Mucosa of descending colon (tissue), 3 donors: ENCODE results near the gene PSMB1. TPM values are rescaled to one million over a fixed set of nuclear protein-coding genes. Genes with fewer than 3 reads are reported as not detected.

ENCODE experiments used
- ATAC-seq: fragments of 200-7000 bp; cut with Tn5 transposase; one replicate; pipeline ENCODE4 v1.9.1; 2020; ENCODE audit warnings: mild to moderate bottlenecking, moderate library complexity
- DNase-seq, 3 donors: peaks; one replicate each; pipeline ENCODE4 v3.0.0-alpha.2; 2020
- H3K36me3 ChIP-seq: fragments of 200-600 bp; one replicate; pipeline ENCODE4 v1.8.0; 2021; ENCODE audit warnings: low read depth, mild to moderate bottlenecking
- H3K4me1 ChIP-seq: fragments of 200-600 bp; one replicate; pipeline ENCODE4 v1.8.0; 2021; ENCODE audit warnings: low read depth, mild to moderate bottlenecking
- H3K4me3 ChIP-seq: fragments of 200-600 bp; one replicate; pipeline ENCODE4 v1.8.0; 2021; ENCODE audit warnings: mild to moderate bottlenecking
- H3K9me3 ChIP-seq: fragments of 200-600 bp; one replicate; pipeline ENCODE4 v1.8.0; 2021; ENCODE audit warnings: mild to moderate bottlenecking
- CTCF ChIP-seq: fragments of 200-600 bp; IDR thresholded peaks from one replicate; pipeline ENCODE4 v1.8.0; 2022; ENCODE audit warnings: antibody characterized with exemption, mild to moderate bottlenecking
- intact Hi-C, 2 donors: fragments of 100-400 bp; cut with DNase I in 1 of 2; cut with micrococcal nuclease in 1 of 2; formaldehyde crosslinking; loops; one replicate each; pipeline versions ENCODE4 v1.11.0 to v1.11.1; 2022; cut with DNase I, micrococcal nuclease
- total RNA-seq, 3 donors: library from RNA; stranded (reverse); fragmentation: NEBNext Ultra II Directional in 2 of 3; extraction: Animal tissue kit (Norgen Biotek cat#: 25700) in 2 of 3; gene quantifications; one replicate each; pipeline versions ENCODE4 v1.2.1 to v1.2.4, GENCODE V29; 2021 to 2023
- donor health status: DM: no; HTN: no; CAD: no; lungs with moderate emphysema.
- donor health status: DM: no; HTN: no; CAD: no.
- donor health status: DM: no; HTN: yes; CAD: no.

PSMB1 gene
- total RNA-seq, 3 donors from 2014 or later = 107 to 150 (median 124) TPM

GRCh38 chr6:170553534-170554012 is 466 bp upstream of the PSMB1 start:
- H3K4me3 ChIP-seq = peak overlapping the region; percentile 87
- DNase-seq = no peak
- no peaks in the 10 kb centered on the region for H3K9me3 ChIP-seq
- H3K4me1 ChIP-seq = peaks cover 30% of the 10 kb centered on the region
- ATAC-seq = peak; percentile 54
- TF ChIP-seq CTCF = no peak
- intact Hi-C loops = no loop called here
- no peaks in the 10 kb centered on the region for H3K36me3 ChIP-seq

GRCh38 chr6:170545405-170545804 is 7.7 kb downstream of the PSMB1 start:
- H3K9me3 ChIP-seq = no peaks in the 10 kb centered on the region
- intact Hi-C loops = no loop called here
- no peak for TF ChIP-seq CTCF
- H3K4me1 ChIP-seq = no peaks in the 10 kb centered on the region
- DNase-seq (no peak), ATAC-seq (no peak)
- H3K36me3 ChIP-seq = peaks cover 10% of the 10 kb centered on the region
- no peak overlapping the region for H3K4me3 ChIP-seq

GRCh38 chr6:170542031-170542719 is 10.9 kb downstream of the PSMB1 start:
- no peak for ATAC-seq
- intact Hi-C loops = no loop called here
- Histone ChIP-seq H3K4me3 (no peak overlapping the region), H3K4me1 (no peaks in the 10 kb centered on the region), H3K36me3 (peaks cover 10% of the 10 kb centered on the region), H3K9me3 (no peaks in the 10 kb centered on the region)
- DNase-seq = no peak
- TF ChIP-seq CTCF = no peak

- DNase-seq = no peak
- no peak for ATAC-seq
- peaks cover 4% of the 10 kb centered on the region for H3K36me3 ChIP-seq
Measured at GRCh38 chr6:170537329-170537728, 15.8 kb downstream of the PSMB1 start.

GRCh38 chr6:170536671-170537070 is 16.4 kb downstream of the PSMB1 start:
- no peak for ATAC-seq
- no peak for DNase-seq
- Histone ChIP-seq H3K9me3 (no peaks in the 10 kb centered on the region), H3K36me3 (peaks cover 4% of the 10 kb centered on the region), H3K4me1 (no peaks in the 10 kb centered on the region), H3K4me3 (no peak overlapping the region)
- intact Hi-C loops = no loop called here
- no peak for TF ChIP-seq CTCF

More at GRCh38 chr6:170537329-170537728, 15.8 kb downstream of the PSMB1 start:
- Histone ChIP-seq H3K4me3 (no peak overlapping the region), H3K9me3 (no peaks in the 10 kb centered on the region), H3K4me1 (no peaks in the 10 kb centered on the region)
- TF ChIP-seq CTCF = no peak
- intact Hi-C loops = no loop called here
